Fibroblast of the aortic adventitia (primary cell): ENCODE results near the gene NEK5. TPM values are rescaled to one million over a fixed set of nuclear protein-coding genes. Genes with fewer than 3 reads are reported as not detected.
"Not testable (repeated sequence)": the region's sequence is repeated elsewhere in the genome, so short reads cannot be mapped to it uniquely, and the experiment has no call there.

Source experiments
- DNase-seq: peaks from one replicate; pipeline ENCODE4 v3.0.0-alpha.2; 2010; ENCODE audit warnings: low read depth
- H3K4me3 ChIP-seq: 2 replicates; pipeline ENCODE4 v1.5.1; 2011; ENCODE audit warnings: low read depth, mild to moderate bottlenecking, control low read depth, low read length, moderate library complexity
- total RNA-seq: library from RNA; depleted of rRNA; stranded (reverse); fragments of >200 nt; gene quantifications from 2 replicates; pipeline ENCODE4 v1.2.3, GENCODE V29; 2012; ENCODE audit warnings: low replicate concordance
- TF ChIP-seq, protein P1 (sequence below): IDR thresholded peaks from 2 replicates; pipeline ENCODE4 v1.5.1; 2011; ENCODE audit warnings: mild to moderate bottlenecking, low read length, control low read depth, inconsistent platforms; ENCODE audit not compliant: insufficient read depth

The NEK5 gene
- total RNA-seq, 1 donor = 0.45 TPM

DNA sequence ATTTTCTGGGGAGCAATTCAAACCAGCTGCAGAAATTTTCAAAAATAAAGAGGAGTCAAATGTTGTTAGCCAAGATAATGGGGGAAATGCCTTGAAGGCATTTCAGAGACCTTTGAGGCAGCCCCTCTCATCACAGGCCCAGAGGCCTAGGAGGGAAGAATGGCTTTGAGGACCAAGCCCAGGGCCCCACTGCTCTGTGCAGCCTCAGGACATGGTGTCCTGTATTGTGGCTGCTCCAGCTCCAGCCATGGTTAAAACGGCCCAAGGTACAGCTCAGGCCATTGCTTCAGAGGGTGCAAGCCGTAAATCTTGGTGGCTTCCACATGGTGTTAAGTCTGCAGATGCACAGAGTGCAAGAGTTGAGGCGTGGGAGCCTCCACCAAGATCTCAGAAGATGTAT, 32.1 kb downstream of the NEK5 start:
- TF ChIP-seq, protein P1, sequence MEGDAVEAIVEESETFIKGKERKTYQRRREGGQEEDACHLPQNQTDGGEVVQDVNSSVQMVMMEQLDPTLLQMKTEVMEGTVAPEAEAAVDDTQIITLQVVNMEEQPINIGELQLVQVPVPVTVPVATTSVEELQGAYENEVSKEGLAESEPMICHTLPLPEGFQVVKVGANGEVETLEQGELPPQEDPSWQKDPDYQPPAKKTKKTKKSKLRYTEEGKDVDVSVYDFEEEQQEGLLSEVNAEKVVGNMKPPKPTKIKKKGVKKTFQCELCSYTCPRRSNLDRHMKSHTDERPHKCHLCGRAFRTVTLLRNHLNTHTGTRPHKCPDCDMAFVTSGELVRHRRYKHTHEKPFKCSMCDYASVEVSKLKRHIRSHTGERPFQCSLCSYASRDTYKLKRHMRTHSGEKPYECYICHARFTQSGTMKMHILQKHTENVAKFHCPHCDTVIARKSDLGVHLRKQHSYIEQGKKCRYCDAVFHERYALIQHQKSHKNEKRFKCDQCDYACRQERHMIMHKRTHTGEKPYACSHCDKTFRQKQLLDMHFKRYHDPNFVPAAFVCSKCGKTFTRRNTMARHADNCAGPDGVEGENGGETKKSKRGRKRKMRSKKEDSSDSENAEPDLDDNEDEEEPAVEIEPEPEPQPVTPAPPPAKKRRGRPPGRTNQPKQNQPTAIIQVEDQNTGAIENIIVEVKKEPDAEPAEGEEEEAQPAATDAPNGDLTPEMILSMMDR = no peak
- H3K4me3 ChIP-seq = no peak overlapping the region
- no peak for DNase-seq

DNA sequence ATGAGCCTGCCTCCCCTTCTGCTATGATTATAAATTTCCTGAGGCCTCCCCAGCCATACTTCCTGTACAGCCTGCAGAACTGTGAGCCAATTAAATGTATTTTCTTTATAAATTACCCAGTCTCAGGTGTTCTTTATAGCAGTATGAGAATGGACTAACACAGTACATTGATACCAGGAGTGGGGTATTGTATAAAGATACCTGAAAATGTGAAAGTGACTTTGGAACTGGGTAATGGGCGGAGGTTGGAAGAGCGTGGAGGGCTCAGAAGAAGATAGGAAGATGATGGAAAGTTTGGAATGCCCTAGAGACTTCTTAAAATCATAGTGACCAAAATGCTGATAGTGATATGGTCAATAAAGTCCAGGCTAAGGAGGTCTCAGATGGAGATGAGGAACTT, 32.8 kb downstream of the NEK5 start:
- no peak overlapping the region for H3K4me3 ChIP-seq
- TF ChIP-seq, protein P1 = no peak
- DNase-seq = no peak

DNA sequence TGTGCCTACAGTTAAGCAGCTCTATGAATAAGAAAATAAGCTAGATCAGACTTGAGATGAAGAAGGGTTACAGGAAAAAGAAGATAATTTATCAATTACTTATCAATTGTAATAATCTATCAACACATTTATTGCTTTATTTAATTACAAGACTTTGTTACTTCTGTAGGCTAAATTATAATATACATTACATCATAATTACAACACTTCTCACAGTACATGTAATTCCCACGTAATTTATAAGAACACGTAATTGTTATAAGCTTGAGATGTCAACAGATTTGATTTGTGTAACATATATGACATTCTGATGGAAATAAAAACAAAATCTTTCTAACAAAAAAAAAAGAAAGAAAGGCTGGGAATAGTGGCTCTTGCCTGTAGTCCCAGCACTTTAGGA, 36.8 kb downstream of the NEK5 start:
- TF ChIP-seq, protein P1 = no peak

GRCh38 chr13:52091473-52091872, 37.4 kb downstream of the NEK5 start:
- DNase-seq = no peak
- H3K4me3 ChIP-seq = no peak overlapping the region
- TF ChIP-seq, protein P1 = no peak

More for the DNA sequence above, 36.8 kb downstream of the NEK5 start:
- no peak for DNase-seq
- H3K4me3 ChIP-seq = no peak overlapping the region

DNA sequence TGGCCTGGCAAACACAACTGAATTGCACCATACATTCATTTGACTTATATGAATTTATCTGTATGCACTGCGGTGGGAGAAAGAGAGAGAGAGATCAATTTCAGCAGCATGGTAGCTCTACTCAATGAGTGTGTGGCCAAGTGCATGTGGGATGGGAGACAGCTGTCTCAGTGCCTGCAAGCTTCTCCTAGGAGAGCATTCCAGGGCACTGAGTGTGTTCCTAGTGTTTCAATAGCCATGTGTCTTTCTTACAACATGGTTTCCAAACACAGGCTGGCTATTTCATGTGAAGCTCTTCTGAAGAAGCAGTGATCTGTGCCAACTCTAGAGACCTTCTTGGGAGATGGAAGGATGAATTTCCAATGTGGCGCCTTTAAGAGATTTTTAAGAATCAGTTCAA, 43.5 kb downstream of the NEK5 start:
- DNase-seq = peak; percentile 68
- TF ChIP-seq, protein P1 = no peak
- H3K4me3 ChIP-seq = no peak overlapping the region

DNA sequence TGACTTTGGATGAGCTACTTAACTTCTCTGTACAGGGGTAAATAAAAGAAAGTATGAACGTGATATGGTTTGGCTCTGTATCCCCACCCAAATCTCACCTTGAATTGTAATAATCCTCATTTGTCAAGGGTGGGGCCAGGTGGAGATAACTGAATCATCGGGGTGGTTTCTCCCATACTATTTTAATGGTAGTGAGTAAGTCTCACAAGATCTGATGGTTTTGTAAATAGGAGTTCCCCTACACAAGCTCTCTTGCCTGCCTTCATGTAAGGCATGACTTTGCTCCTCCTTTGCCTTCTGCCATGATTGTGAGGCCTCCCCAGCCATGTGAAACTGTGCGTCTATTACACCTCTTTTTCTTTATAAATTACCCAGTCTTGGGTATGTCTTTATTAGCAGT, 43.9 kb downstream of the NEK5 start:
- not testable (repeated sequence) for H3K4me3 ChIP-seq, DNase-seq

- TF ChIP-seq, protein P1 = no peak
- no peak overlapping the region for H3K4me3 ChIP-seq
- no peak for DNase-seq
Observed at GRCh38 chr13:52082601-52083000, 46.3 kb downstream of the NEK5 start.

GRCh38 chr13:52079891-52080290, 49.0 kb downstream of the NEK5 start:
- not testable (repeated sequence) for H3K4me3 ChIP-seq, DNase-seq
